K562 (cell line): ENCODE measurements around the gene SKIC2.
"Not testable (repeated sequence)": the region's sequence is repeated elsewhere in the genome, so short reads cannot be mapped to it uniquely, and the experiment has no call there.

ENCODE experiments used
- DIDO1 ChIP-seq: fragments of 450-650 bp; IDR thresholded peaks from 2 replicates; pipeline ENCODE4 v1.6.1; 2016; ENCODE audit warnings: low read depth, missing biosample characterization, missing genetic modification characterization
- MECOM ChIP-seq: fragments of 250-450 bp; sonication (Bioruptor Pico); IDR thresholded peaks from 2 replicates; pipeline ENCODE4 v1.8.0; 2022; ENCODE audit warnings: inconsistent platforms
- TF ChIP-seq, protein P1 (sequence below): sonication (generic); formaldehyde crosslinking; IDR thresholded peaks from 2 replicates; pipeline ENCODE4 v1.8.1; 2023; ENCODE audit warnings: mild to moderate bottlenecking, missing genetic modification reagents
- TF ChIP-seq, protein P2 (sequence below): sonication (generic); formaldehyde crosslinking; IDR thresholded peaks from 2 replicates; pipeline ENCODE4 v1.8.0; 2022; ENCODE audit warnings: missing genetic modification reagents, mild to moderate bottlenecking, borderline replicate concordance
- TF ChIP-seq, protein P3 (sequence below), 2 experiments: fragments of 450-650 bp in 1 of 2; IDR thresholded peaks; 2 replicates each; pipeline ENCODE4 v1.6.1; 2011 to 2017; ENCODE audit warnings: low read depth in 2 of 2, antibody characterized with exemption in 1 of 2, borderline replicate concordance in 1 of 2, low read length in 1 of 2, mild to moderate bottlenecking in 1 of 2, mixed read lengths in 1 of 2; ENCODE audit not compliant: control insufficient read depth in 1 of 2

DNA sequence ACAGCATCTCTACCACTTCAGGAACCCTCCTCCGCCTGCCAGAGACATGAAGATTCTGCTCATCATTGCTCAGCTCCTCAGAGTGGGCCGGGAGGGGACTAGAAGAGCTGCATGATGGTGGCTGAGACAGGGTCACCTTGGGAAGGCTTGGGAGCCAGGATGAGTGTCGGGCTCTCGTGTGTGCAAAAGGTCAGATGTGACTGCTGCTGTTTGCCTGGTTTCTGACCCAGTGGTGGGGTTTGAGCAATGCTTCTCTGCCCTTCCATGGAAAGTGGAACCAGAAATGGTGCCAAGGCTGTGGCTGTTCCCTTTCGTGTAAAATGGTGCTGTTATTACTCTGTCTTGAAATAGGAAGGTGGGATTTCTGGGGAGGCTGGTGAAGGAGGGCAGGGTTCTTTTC is 54.8 kb downstream of the SKIC2 start:
- TF ChIP-seq, protein P1, sequence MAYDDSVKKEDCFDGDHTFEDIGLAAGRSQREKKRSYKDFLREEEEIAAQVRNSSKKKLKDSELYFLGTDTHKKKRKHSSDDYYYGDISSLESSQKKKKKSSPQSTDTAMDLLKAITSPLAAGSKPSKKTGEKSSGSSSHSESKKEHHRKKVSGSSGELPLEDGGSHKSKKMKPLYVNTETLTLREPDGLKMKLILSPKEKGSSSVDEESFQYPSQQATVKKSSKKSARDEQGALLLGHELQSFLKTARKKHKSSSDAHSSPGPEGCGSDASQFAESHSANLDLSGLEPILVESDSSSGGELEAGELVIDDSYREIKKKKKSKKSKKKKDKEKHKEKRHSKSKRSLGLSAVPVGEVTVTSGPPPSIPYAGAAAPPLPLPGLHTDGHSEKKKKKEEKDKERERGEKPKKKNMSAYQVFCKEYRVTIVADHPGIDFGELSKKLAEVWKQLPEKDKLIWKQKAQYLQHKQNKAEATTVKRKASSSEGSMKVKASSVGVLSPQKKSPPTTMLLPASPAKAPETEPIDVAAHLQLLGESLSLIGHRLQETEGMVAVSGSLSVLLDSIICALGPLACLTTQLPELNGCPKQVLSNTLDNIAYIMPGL = not testable (repeated sequence)
- TF ChIP-seq, protein P2, sequence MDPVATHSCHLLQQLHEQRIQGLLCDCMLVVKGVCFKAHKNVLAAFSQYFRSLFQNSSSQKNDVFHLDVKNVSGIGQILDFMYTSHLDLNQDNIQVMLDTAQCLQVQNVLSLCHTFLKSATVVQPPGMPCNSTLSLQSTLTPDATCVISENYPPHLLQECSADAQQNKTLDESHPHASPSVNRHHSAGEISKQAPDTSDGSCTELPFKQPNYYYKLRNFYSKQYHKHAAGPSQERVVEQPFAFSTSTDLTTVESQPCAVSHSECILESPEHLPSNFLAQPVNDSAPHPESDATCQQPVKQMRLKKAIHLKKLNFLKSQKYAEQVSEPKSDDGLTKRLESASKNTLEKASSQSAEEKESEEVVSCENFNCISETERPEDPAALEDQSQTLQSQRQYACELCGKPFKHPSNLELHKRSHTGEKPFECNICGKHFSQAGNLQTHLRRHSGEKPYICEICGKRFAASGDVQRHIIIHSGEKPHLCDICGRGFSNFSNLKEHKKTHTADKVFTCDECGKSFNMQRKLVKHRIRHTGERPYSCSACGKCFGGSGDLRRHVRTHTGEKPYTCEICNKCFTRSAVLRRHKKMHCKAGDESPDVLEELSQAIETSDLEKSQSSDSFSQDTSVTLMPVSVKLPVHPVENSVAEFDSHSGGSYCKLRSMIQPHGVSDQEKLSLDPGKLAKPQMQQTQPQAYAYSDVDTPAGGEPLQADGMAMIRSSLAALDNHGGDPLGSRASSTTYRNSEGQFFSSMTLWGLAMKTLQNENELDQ (CRISPR knock-in tag) = not testable (repeated sequence)
- TF ChIP-seq, protein P3, sequence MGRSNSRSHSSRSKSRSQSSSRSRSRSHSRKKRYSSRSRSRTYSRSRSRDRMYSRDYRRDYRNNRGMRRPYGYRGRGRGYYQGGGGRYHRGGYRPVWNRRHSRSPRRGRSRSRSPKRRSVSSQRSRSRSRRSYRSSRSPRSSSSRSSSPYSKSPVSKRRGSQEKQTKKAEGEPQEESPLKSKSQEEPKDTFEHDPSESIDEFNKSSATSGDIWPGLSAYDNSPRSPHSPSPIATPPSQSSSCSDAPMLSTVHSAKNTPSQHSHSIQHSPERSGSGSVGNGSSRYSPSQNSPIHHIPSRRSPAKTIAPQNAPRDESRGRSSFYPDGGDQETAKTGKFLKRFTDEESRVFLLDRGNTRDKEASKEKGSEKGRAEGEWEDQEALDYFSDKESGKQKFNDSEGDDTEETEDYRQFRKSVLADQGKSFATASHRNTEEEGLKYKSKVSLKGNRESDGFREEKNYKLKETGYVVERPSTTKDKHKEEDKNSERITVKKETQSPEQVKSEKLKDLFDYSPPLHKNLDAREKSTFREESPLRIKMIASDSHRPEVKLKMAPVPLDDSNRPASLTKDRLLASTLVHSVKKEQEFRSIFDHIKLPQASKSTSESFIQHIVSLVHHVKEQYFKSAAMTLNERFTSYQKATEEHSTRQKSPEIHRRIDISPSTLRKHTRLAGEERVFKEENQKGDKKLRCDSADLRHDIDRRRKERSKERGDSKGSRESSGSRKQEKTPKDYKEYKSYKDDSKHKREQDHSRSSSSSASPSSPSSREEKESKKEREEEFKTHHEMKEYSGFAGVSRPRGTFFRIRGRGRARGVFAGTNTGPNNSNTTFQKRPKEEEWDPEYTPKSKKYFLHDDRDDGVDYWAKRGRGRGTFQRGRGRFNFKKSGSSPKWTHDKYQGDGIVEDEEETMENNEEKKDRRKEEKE (IDR thresholded peaks at IDR 0.05; ENCODE audit: borderline replicate concordance in 1 of 2, control insufficient read depth in 1 of 2, low read depth in 2 of 2, low read length in 1 of 2) = not testable (repeated sequence)
- TF ChIP-seq DIDO1 (tag); MECOM (CRISPR knock-in tag): not testable (repeated sequence)
